Left lung (tissue), 10 donors: ENCODE results near the gene RRAGD. TPM values are rescaled to one million over a fixed set of nuclear protein-coding genes. Genes with fewer than 3 reads are reported as not detected.

Experiments
- ATAC-seq: fragments of 200-7000 bp; cut with Tn5 transposase; one replicate; pipeline ENCODE4 v1.9.1; 2020; ENCODE audit warnings: moderate library complexity
- DNase-seq, 4 donors: peaks; one replicate each; pipeline ENCODE4 v3.0.0-alpha.2; 2013 to 2020
- H3K27ac ChIP-seq, 2 donors: fragments of 200-600 bp; sonication (generic) in 1 of 2; one replicate each; pipeline versions ENCODE4 v1.5.0 to v1.8.0; 2020 to 2021
- H3K27me3 ChIP-seq, 2 donors: fragments of 200-600 bp; sonication (generic) in 1 of 2; one replicate each; pipeline versions ENCODE4 v1.5.0 to v1.8.0; 2020 to 2021
- H3K36me3 ChIP-seq, 2 donors: fragments of 200-600 bp; sonication (generic) in 1 of 2; one replicate each; pipeline versions ENCODE4 v1.5.0 to v1.8.0; 2020 to 2021
- H3K4me1 ChIP-seq, 2 donors: fragments of 200-600 bp; one replicate each; pipeline ENCODE4 v1.8.0; 2021
- H3K4me3 ChIP-seq, 2 donors: fragments of 200-600 bp; sonication (generic) in 1 of 2; one replicate each; pipeline versions ENCODE4 v1.5.0 to v1.8.0; 2020 to 2021; ENCODE audit warnings: mild to moderate bottlenecking in 1 of 2
- H3K9me3 ChIP-seq, 2 donors: fragments of 200-600 bp; sonication (generic) in 1 of 2; one replicate each; pipeline versions ENCODE4 v1.5.0 to v1.8.0; 2020 to 2021
- CTCF ChIP-seq, 2 donors: fragments of 200-600 bp; sonication (generic) in 1 of 2; IDR thresholded peaks; one replicate each; pipeline versions ENCODE4 v1.5.0 to v1.8.0; 2021; ENCODE audit warnings: antibody characterized with exemption in 2 of 2
- intact Hi-C, 2 donors: fragments of 100-400 bp; cut with DNase I; formaldehyde crosslinking; loops; one replicate each; pipeline versions ENCODE4 v1.11.2 to v1.14.2; 2022
- polyA plus RNA-seq, 6 donors: library from polyadenylated mRNA; unstranded; fragments of 120-200 nt; gene quantifications; one replicate each; pipeline ENCODE4 v1.2.1, GENCODE V29; 2013; ENCODE audit not compliant: insufficient read length in 6 of 6
- total RNA-seq, 2 donors: library from RNA; stranded (reverse); fragmentation: NEBNext Ultra II Directional; extraction: Animal tissue kit (Norgen Biotek cat#: 25700); gene quantifications; one replicate each; pipeline ENCODE4 v1.2.1, GENCODE V29; 2021
- donor health status: DM: no; HTN: yes; CAD: no.
- donor health status: DM: no; HTN: no; CAD: no.

The RRAGD gene
- total and polyA plus RNA-seq, 8 donors: 2.3 to 47.6 (median 3.0) TPM

DNA sequence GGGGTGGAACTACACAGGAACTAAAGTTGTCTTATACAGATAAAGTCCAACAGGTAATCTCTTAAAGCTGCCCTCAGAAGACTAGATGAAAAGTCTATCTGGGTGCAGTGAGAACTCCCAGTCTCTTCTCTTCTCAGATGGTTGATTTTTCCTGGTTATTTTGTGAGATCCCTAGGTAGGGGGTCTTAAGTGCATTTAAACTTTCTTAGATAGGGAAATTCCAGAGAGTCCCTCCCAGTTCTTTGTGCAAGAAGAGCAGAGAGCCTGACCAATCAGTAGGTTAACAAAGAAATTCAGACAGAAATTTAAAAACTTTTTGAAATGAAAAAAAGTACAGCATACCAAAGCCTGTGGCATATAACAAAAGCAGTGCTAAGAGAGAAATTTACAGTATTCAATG is 95.0 kb downstream of the RRAGD start:
- TF ChIP-seq CTCF (IDR thresholded peaks at IDR 0.05): no peak
- Histone ChIP-seq H3K4me3 (no peak overlapping the region), H3K36me3 (peaks cover 0 to 7% of the 10 kb centered on the region in 2 donors), H3K4me1 (peaks cover 11 to 27% of the 10 kb centered on the region in 2 donors), H3K27me3 (no peaks in the 10 kb centered on the region), H3K9me3 (no peaks in the 10 kb centered on the region), H3K27ac (no peak overlapping the region)
- ATAC-seq (no peak), DNase-seq (no peak)
- intact Hi-C loops: loop anchor here in 1 of 2 donors (10.0 kb wide), 1 partner anchor 48 kb away; no protein-coding TSS in a partner anchor

- H3K9me3 ChIP-seq: no peaks in the 10 kb centered on the region
- intact Hi-C loops: loop anchor here in 1 of 2 donors (10.0 kb wide), 1 partner anchor 49 kb away; no protein-coding TSS in a partner anchor
- ATAC-seq: no peak
- TF ChIP-seq CTCF (IDR thresholded peaks at IDR 0.05): no peak
- no peak for DNase-seq
- H3K4me1 ChIP-seq: peaks cover 15 to 28% of the 10 kb centered on the region in 2 donors
- no peaks in the 10 kb centered on the region for H3K27me3 ChIP-seq
- H3K4me3 ChIP-seq: no peak within 1 kb of the TSS
- no peak within 1 kb of the TSS for H3K27ac ChIP-seq
- H3K36me3 ChIP-seq: peaks cover 0 to 7% of the 10 kb centered on the region in 2 donors
Measured at GRCh38 chr6:89315249-89315885, 96.7 kb downstream of the RRAGD start, which contains the start of gene GABRR2. Gene GABRR2, minus strand, starts transcription at chr6:89315299. Its CDS starts 134 bp downstream, at chr6:89315165.

DNA sequence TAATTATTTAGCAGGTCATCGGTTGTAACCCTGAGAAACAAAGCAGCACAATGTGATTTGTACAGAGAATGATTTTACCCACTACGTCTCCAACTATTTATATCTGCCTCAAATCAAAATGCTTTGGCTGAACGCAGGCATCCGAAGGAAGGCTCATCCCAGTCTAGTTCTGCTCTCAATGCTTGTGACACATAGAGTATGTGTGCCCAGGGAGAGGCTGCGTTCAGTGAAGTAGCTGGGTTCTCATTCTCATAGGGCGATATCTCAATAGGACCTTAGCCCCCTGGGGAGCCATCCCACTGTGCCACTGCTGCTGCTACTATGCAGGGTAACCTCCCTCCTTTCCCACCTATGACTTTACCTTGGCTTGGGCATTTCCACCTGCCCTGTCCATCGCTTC is 97.4 kb downstream of the RRAGD start:
- ATAC-seq: no peak
- intact Hi-C loops: loop anchor here in 1 of 2 donors (10.0 kb wide), 1 partner anchor 50 kb away; no protein-coding TSS in a partner anchor

More for the DNA sequence above, 97.4 kb downstream of the RRAGD start:
- no peak for DNase-seq
- Histone ChIP-seq H3K4me3 (no peak overlapping the region), H3K27me3 (no peaks in the 10 kb centered on the region), H3K27ac (no peak overlapping the region), H3K9me3 (no peaks in the 10 kb centered on the region), H3K4me1 (peaks cover 15 to 28% of the 10 kb centered on the region in 2 donors), H3K36me3 (peaks cover 0 to 7% of the 10 kb centered on the region in 2 donors)
- TF ChIP-seq CTCF (IDR thresholded peaks at IDR 0.05): no peak

Other genes with a start within 250 kb of the RRAGD start
- not detected for gene GABRR1, start 194.9 kb downstream of the RRAGD start, total RNA-seq
- not detected for gene GABRR1, start 194.9 kb downstream of the RRAGD start, polyA plus RNA-seq
- 1 to 10 TPM in 1 of 2 donors, under 1 TPM in 1; 0.82 to 4.8 TPM for gene GABRR2, start 97.0 kb downstream of the RRAGD start, total RNA-seq
- 1 to 10 TPM in 3 of 6 donors, under 1 TPM in 3; 0.67 to 2.5 (median 1.3) TPM for gene GABRR2, start 97.0 kb downstream of the RRAGD start, polyA plus RNA-seq
- 10 to 100 TPM; 33.5 to 52.2 TPM for gene UBE2J1, start 59.6 kb downstream of the RRAGD start, total RNA-seq
- 10 to 100 TPM; 51.6 to 62.2 (median 53.7) TPM for gene UBE2J1, start 59.6 kb downstream of the RRAGD start, polyA plus RNA-seq
- gene ANKRD6, start 20.9 kb upstream of the RRAGD start, total RNA-seq: 10 to 100 TPM; 14.1 to 22.1 TPM
- 10 to 100 TPM; 34.6 to 50.7 (median 38.6) TPM for gene ANKRD6, start 20.9 kb upstream of the RRAGD start, polyA plus RNA-seq
- 10 to 100 TPM; 34.4 to 43.3 TPM for gene LYRM2, start 226.5 kb upstream of the RRAGD start, total RNA-seq
- 10 to 100 TPM; 38.1 to 46.4 (median 41.8) TPM for gene LYRM2, start 226.5 kb upstream of the RRAGD start, polyA plus RNA-seq